HG03045 (cell line): ENCODE measurements around the gene ABCD1.
"Not testable (repeated sequence)": the region's sequence is repeated elsewhere in the genome, so short reads cannot be mapped to it uniquely, and the experiment has no call there.

Experiments used
- ATAC-seq: cut with Tn5 transposase; IDR thresholded peaks from one replicate; pipeline ENCODE4 v1.9.1; 2021; ENCODE audit warnings: mild to moderate bottlenecking, moderate library complexity; ENCODE audit not compliant: unreplicated experiment

ABCD1 gene

GRCh38 chrX:153693216-153694086, 31.2 kb upstream of the ABCD1 start:
- ATAC-seq: no peak

- ATAC-seq: not testable (repeated sequence)
Measured at GRCh38 chrX:153694256-153694655, 30.4 kb upstream of the ABCD1 start.

GRCh38 chrX:153694687-153695270, 29.9 kb upstream of the ABCD1 start:
- no peak for ATAC-seq

- ATAC-seq: no peak
Measured at GRCh38 chrX:153696100-153696499, 28.6 kb upstream of the ABCD1 start.

GRCh38 chrX:153696538-153696937, 28.1 kb upstream of the ABCD1 start:
- ATAC-seq: not testable (repeated sequence)

GRCh38 chrX:153696986-153697722, 27.5 kb upstream of the ABCD1 start:
- not testable (repeated sequence) for ATAC-seq

GRCh38 chrX:153697924-153698865, 26.5 kb upstream of the ABCD1 start:
- ATAC-seq: no peak

GRCh38 chrX:153699210-153699783, 25.4 kb upstream of the ABCD1 start:
- ATAC-seq: not testable (repeated sequence)

GRCh38 chrX:153699784-153700371, 24.8 kb upstream of the ABCD1 start:
- ATAC-seq: not testable (repeated sequence)

GRCh38 chrX:153700376-153700945, 24.2 kb upstream of the ABCD1 start:
- ATAC-seq: no peak

GRCh38 chrX:153700967-153701366, 23.7 kb upstream of the ABCD1 start:
- no peak for ATAC-seq

- no peak for ATAC-seq
Measured at GRCh38 chrX:153701706-153702105, 22.9 kb upstream of the ABCD1 start.

GRCh38 chrX:153702336-153703035, 22.2 kb upstream of the ABCD1 start:
- no peak for ATAC-seq

- no peak for ATAC-seq
Measured at GRCh38 chrX:153703036-153703370, 21.7 kb upstream of the ABCD1 start.

GRCh38 chrX:153704021-153704526, 20.6 kb upstream of the ABCD1 start:
- ATAC-seq: no peak

- ATAC-seq: not testable (repeated sequence)
Measured at GRCh38 chrX:153704631-153705402, 19.8 kb upstream of the ABCD1 start.

- ATAC-seq: not testable (repeated sequence)
Measured at GRCh38 chrX:153705403-153706060, 19.1 kb upstream of the ABCD1 start.
